Fibroblast of lung (primary cell): ENCODE data around the gene TXLNB. TPM values are rescaled to one million over a fixed set of nuclear protein-coding genes. Genes with fewer than 3 reads are reported as not detected.
A peak's percentile ranks its signal among the peaks of the same experiment; 100 is the strongest.

ENCODE experiments used
- DNase-seq, 2 donors: peaks; one replicate each; pipeline versions ENCODE4 v3.0.0 to v3.0.0-alpha.2; 2010; ENCODE audit warnings: low read depth in 2 of 2
- H2AFZ ChIP-seq: 2 replicates; pipeline ENCODE4 v1.5.1; 2012; ENCODE audit warnings: low read length, control low read depth, inconsistent platforms
- H3K27ac ChIP-seq: 2 replicates; pipeline ENCODE4 v1.5.1; 2011; ENCODE audit warnings: low read length, control low read depth; ENCODE audit not compliant: insufficient read depth
- H3K27me3 ChIP-seq: 2 replicates; pipeline ENCODE4 v1.5.1; 2011; ENCODE audit warnings: mild to moderate bottlenecking, low read length; ENCODE audit not compliant: control insufficient read depth, insufficient read depth
- H3K36me3 ChIP-seq: 2 replicates; pipeline ENCODE4 v1.5.1; 2011; ENCODE audit warnings: low read length; ENCODE audit not compliant: control insufficient read depth, insufficient read depth
- H3K4me1 ChIP-seq: 2 replicates; pipeline ENCODE4 v1.5.1; 2011; ENCODE audit warnings: low read length; ENCODE audit not compliant: control insufficient read depth, insufficient read depth; ENCODE audit errors: extremely low read depth
- H3K4me2 ChIP-seq: 2 replicates; pipeline ENCODE4 v1.5.1; 2011; ENCODE audit warnings: low read length, control low read depth; ENCODE audit not compliant: insufficient read depth; ENCODE audit errors: extremely low read depth
- H3K4me3 ChIP-seq, 4 experiments: fragments of 200-600 bp in 1 of 4; sonication (generic) in 1 of 4; replicated peaks in 1 of 4; 2 replicates each; pipeline ENCODE4 v1.5.1; 2011 to 2016; ENCODE audit warnings: low read length in 4 of 4, low read depth in 3 of 4, mild to moderate bottlenecking in 3 of 4, control low read depth in 2 of 4, inconsistent platforms in 1 of 4, mixed read lengths in 1 of 4; ENCODE audit not compliant: insufficient read depth in 1 of 4; ENCODE audit errors: control extremely low read depth in 1 of 4
- H3K79me2 ChIP-seq: 2 replicates; pipeline ENCODE4 v1.5.1; 2012; ENCODE audit warnings: mild to moderate bottlenecking, low read length, inconsistent platforms; ENCODE audit not compliant: control insufficient read depth, insufficient read depth
- H3K9ac ChIP-seq: 2 replicates; pipeline ENCODE4 v1.5.1; 2011; ENCODE audit warnings: mild to moderate bottlenecking, low read length, control low read depth; ENCODE audit not compliant: insufficient read depth
- H3K9me3 ChIP-seq: 2 replicates; pipeline ENCODE4 v1.5.1; 2012; ENCODE audit warnings: low read depth, low read length; ENCODE audit not compliant: control insufficient read depth, insufficient read depth
- H4K20me1 ChIP-seq: 2 replicates; pipeline ENCODE4 v1.5.1; 2011; ENCODE audit warnings: low read length; ENCODE audit not compliant: control insufficient read depth, insufficient read depth; ENCODE audit errors: extremely low read depth
- CTCF ChIP-seq, 2 donors: IDR thresholded peaks in 1 of 2; conservative IDR thresholded peaks in 1 of 2; 1 replicate in 1 of 2; 2 replicates in 1 of 2; pipeline ENCODE4 v1.5.1; 2011 to 2012; ENCODE audit warnings: low read length in 2 of 2, control low read depth in 1 of 2, inconsistent platforms in 1 of 2, low read depth in 1 of 2, mild to moderate bottlenecking in 1 of 2
- EZH2 ChIP-seq: IDR thresholded peaks from 2 replicates; pipeline ENCODE4 v1.5.1; 2012; ENCODE audit warnings: low read length, control low read depth, mild to moderate bottlenecking; ENCODE audit errors: missing control alignments
- polyA plus RNA-seq, 2 donors: library from polyadenylated mRNA; depleted of rRNA in 1 of 2; stranded (reverse) in 1 of 2; unstranded in 1 of 2; fragments of >200 nt; gene quantifications; 2 replicates each; pipeline ENCODE4 v1.2.1, GENCODE V29; 2011 to 2012; ENCODE audit warnings: missing spikeins in 1 of 2
- total RNA-seq: library from RNA; depleted of rRNA; stranded (reverse); fragments of >200 nt; gene quantifications from 2 replicates; pipeline ENCODE4 v1.2.1, GENCODE V29; 2014

Gene TXLNB
- total and polyA plus RNA-seq, 2 donors (not counting 1 experiment from before 2014, with no cell fraction given) = 0.15 to 1.2 TPM

- H3K36me3 ChIP-seq = no peaks in the 10 kb centered on the region
- DNase-seq = peak in 1 of 2 donors; percentile 41
- no peak for TF ChIP-seq EZH2
- no peak for TF ChIP-seq CTCF (conservative IDR thresholded peaks at IDR 0.05 in 1 of 2, IDR thresholded peaks at IDR 0.05 in 1 of 2; ENCODE audit: low read depth in 1 of 2, low read length in 2 of 2)
These were observed 11.4 kb upstream of the TXLNB start for GRCh38 chr6:139303185-139303584.

GRCh38 chr6:139297921-139298320 lies 6.1 kb upstream of the TXLNB start:
- no peak for TF ChIP-seq EZH2
- TF ChIP-seq CTCF (conservative IDR thresholded peaks at IDR 0.05 in 1 of 2, IDR thresholded peaks at IDR 0.05 in 1 of 2; ENCODE audit: low read depth in 1 of 2, low read length in 2 of 2) = no peak
- H3K4me1 ChIP-seq = no peaks in the 10 kb centered on the region
- no peaks in the 10 kb centered on the region for H3K9me3 ChIP-seq
- H3K36me3 ChIP-seq = no peaks in the 10 kb centered on the region
- H3K27me3 ChIP-seq = no peaks in the 10 kb centered on the region
- H4K20me1 ChIP-seq = no peaks in the 10 kb centered on the region
- no peak overlapping the region for H2AFZ ChIP-seq
- H3K9ac ChIP-seq = no peak overlapping the region
- H3K79me2 ChIP-seq = no peaks in the 10 kb centered on the region
- no peak overlapping the region for H3K4me2 ChIP-seq
- no peak for DNase-seq
- H3K4me3 ChIP-seq = no peak overlapping the region
- no peak overlapping the region for H3K27ac ChIP-seq

More at GRCh38 chr6:139303185-139303584, 11.4 kb upstream of the TXLNB start:
- Histone ChIP-seq H2AFZ (no peak overlapping the region), H3K4me3 (no peak overlapping the region), H3K27ac (no peak overlapping the region), H3K9ac (no peak overlapping the region), H3K27me3 (no peaks in the 10 kb centered on the region), H3K4me2 (no peak overlapping the region), H3K9me3 (no peaks in the 10 kb centered on the region), H4K20me1 (no peaks in the 10 kb centered on the region), H3K4me1 (no peaks in the 10 kb centered on the region), H3K79me2 (no peaks in the 10 kb centered on the region)

GRCh38 chr6:139296927-139297326 lies 5.1 kb upstream of the TXLNB start:
- DNase-seq = peak in 1 of 2 donors; percentile 92
- no peak overlapping the region for H3K27ac ChIP-seq

More at GRCh38 chr6:139296927-139297326, 5.1 kb upstream of the TXLNB start:
- no peaks in the 10 kb centered on the region for H3K9me3 ChIP-seq
- H3K27me3 ChIP-seq = no peaks in the 10 kb centered on the region
- H3K4me3 ChIP-seq = no peak overlapping the region
- no peak for TF ChIP-seq CTCF (conservative IDR thresholded peaks at IDR 0.05 in 1 of 2, IDR thresholded peaks at IDR 0.05 in 1 of 2; ENCODE audit: low read depth in 1 of 2, low read length in 2 of 2)
- TF ChIP-seq EZH2 = no peak
- no peaks in the 10 kb centered on the region for H4K20me1 ChIP-seq
- no peak overlapping the region for H3K9ac ChIP-seq
- H2AFZ ChIP-seq = peak overlapping the region; percentile 2
- H3K4me2 ChIP-seq = no peak overlapping the region
- no peaks in the 10 kb centered on the region for H3K79me2 ChIP-seq
- no peaks in the 10 kb centered on the region for H3K36me3 ChIP-seq
- no peaks in the 10 kb centered on the region for H3K4me1 ChIP-seq
